Neural cell (in vitro differentiated cells): ENCODE results near the gene MED12. TPM values are rescaled to one million over a fixed set of nuclear protein-coding genes. Genes with fewer than 3 reads are reported as not detected.

Source experiments
- H2AFZ ChIP-seq: fragments of 200-600, 300-800 bp; sonication (generic), shearing (Covaris generic); 2 replicates; pipeline ENCODE4 v1.6.0; 2014; ENCODE audit warnings: low read depth, mild to moderate bottlenecking, antibody characterized with exemption, low read length, moderate library complexity
- H3F3A ChIP-seq: fragments of 200-600 bp; shearing (Covaris generic); 2 replicates; pipeline ENCODE4 v1.6.1; 2016; ENCODE audit warnings: mild to moderate bottlenecking, moderate library complexity, mixed read lengths, antibody characterized with exemption, low read length; ENCODE audit not compliant: insufficient read depth, poor library complexity, severe bottlenecking
- H3K27ac ChIP-seq: fragments of 200-600, 300-800 bp; sonication (generic), shearing (Covaris generic); 2 replicates; pipeline ENCODE4 v1.5.1; 2014; ENCODE audit warnings: mild to moderate bottlenecking, low read length, moderate library complexity
- H3K27me3 ChIP-seq: fragments of 300-800, 200-600 bp; sonication (generic), shearing (Covaris generic); 2 replicates; pipeline ENCODE4 v1.6.0; 2014; ENCODE audit warnings: mild to moderate bottlenecking, low read depth, low read length, moderate library complexity; ENCODE audit not compliant: insufficient read depth
- H3K36me3 ChIP-seq: fragments of 300-800, 200-600 bp; sonication (generic), shearing (Covaris generic); 2 replicates; pipeline ENCODE4 v1.5.1; 2014; ENCODE audit warnings: mild to moderate bottlenecking, antibody characterized with exemption, low read length, moderate library complexity; ENCODE audit not compliant: insufficient read depth
- H3K4me2 ChIP-seq: fragments of 300-800, 200-600 bp; sonication (generic), shearing (Covaris generic); 2 replicates; pipeline ENCODE4 v1.6.0; 2014; ENCODE audit warnings: mild to moderate bottlenecking, low read length
- H3K4me3 ChIP-seq: fragments of 300-800, 200-600 bp; sonication (generic), shearing (Covaris generic); 2 replicates; pipeline ENCODE4 v1.5.1; 2014; ENCODE audit warnings: mild to moderate bottlenecking, low read length, moderate library complexity
- H3K79me2 ChIP-seq: fragments of 200-600 bp; shearing (Covaris generic); replicated peaks from 2 replicates; pipeline ENCODE4 v1.6.0; 2014; ENCODE audit warnings: mild to moderate bottlenecking, low read length, moderate library complexity; ENCODE audit not compliant: insufficient read depth
- H3K9ac ChIP-seq: fragments of 300-800, 200-600 bp; sonication (generic), shearing (Covaris generic); 2 replicates; pipeline ENCODE4 v1.6.1; 2016; ENCODE audit warnings: mild to moderate bottlenecking, low read length, mixed read lengths
- H3K9me2 ChIP-seq: fragments of 200-600 bp; shearing (Covaris generic); 2 replicates; pipeline ENCODE4 v1.6.1; 2016; ENCODE audit warnings: mild to moderate bottlenecking, low read length, mixed read lengths; ENCODE audit not compliant: insufficient read depth
- H3K9me3 ChIP-seq: fragments of 200-600, 300-800 bp; sonication (generic), shearing (Covaris generic); 2 replicates; pipeline ENCODE4 v1.6.1; 2016; ENCODE audit warnings: mild to moderate bottlenecking, mixed run types, low read length, moderate library complexity, mixed read lengths
- H4K20me1 ChIP-seq: fragments of 200-600 bp; shearing (Covaris generic); 2 replicates; pipeline ENCODE4 v1.6.1; 2016; ENCODE audit warnings: mild to moderate bottlenecking, mixed run types; ENCODE audit not compliant: insufficient read depth
- CTCF ChIP-seq: fragments of 450-650 bp; IDR thresholded peaks from 2 replicates; pipeline ENCODE4 v1.5.1; 2014; ENCODE audit warnings: antibody characterized with exemption, mild to moderate bottlenecking, moderate library complexity; ENCODE audit not compliant: poor library complexity, severe bottlenecking
- EP300 ChIP-seq: fragments of 450-650 bp; conservative IDR thresholded peaks from 2 replicates; pipeline ENCODE4 v1.6.1; 2014; ENCODE audit warnings: antibody characterized with exemption, mild to moderate bottlenecking, moderate library complexity; ENCODE audit not compliant: poor library complexity, severe bottlenecking
- EZH2 ChIP-seq: fragments of 200-600, 300-800 bp; shearing (Covaris generic), sonication (generic); IDR thresholded peaks from 2 replicates; pipeline ENCODE4 v1.6.1; 2014; ENCODE audit warnings: antibody characterized with exemption, low read length, borderline replicate concordance, mild to moderate bottlenecking; ENCODE audit not compliant: insufficient read depth, poor library complexity, severe bottlenecking
- MXI1 ChIP-seq: fragments of 450-650 bp; conservative IDR thresholded peaks from 2 replicates; pipeline ENCODE4 v1.6.1; 2014; ENCODE audit warnings: antibody characterized with exemption, mild to moderate bottlenecking; ENCODE audit not compliant: poor library complexity, severe bottlenecking
- POLR2AphosphoS5 ChIP-seq: IDR thresholded peaks from 2 replicates; pipeline ENCODE4 v1.6.1; 2012
- RAD21 ChIP-seq: fragments of 450-650 bp; conservative IDR thresholded peaks from 2 replicates; pipeline ENCODE4 v1.6.1; 2014; ENCODE audit warnings: antibody characterized with exemption, mild to moderate bottlenecking, moderate library complexity
- SMC3 ChIP-seq: fragments of 450-650 bp; conservative IDR thresholded peaks from 2 replicates; pipeline ENCODE4 v1.6.1; 2014; ENCODE audit warnings: antibody characterized with exemption, mild to moderate bottlenecking, moderate library complexity; ENCODE audit not compliant: poor library complexity
- TAF1 ChIP-seq: IDR thresholded peaks from 2 replicates; pipeline ENCODE4 v1.6.1; 2012; ENCODE audit warnings: low read depth
- polyA plus RNA-seq: library from polyadenylated mRNA; depleted of rRNA; stranded (reverse); fragments of >200 nt; gene quantifications from 2 replicates; pipeline ENCODE4 v1.2.3, GENCODE V29; 2014
- TF ChIP-seq, protein P1 (sequence below): IDR thresholded peaks from 2 replicates; pipeline ENCODE4 v1.6.1; 2012; ENCODE audit warnings: borderline replicate concordance

Gene MED12
- polyA plus RNA-seq, 1 donor from 2014 or later = 5.6 TPM

DNA sequence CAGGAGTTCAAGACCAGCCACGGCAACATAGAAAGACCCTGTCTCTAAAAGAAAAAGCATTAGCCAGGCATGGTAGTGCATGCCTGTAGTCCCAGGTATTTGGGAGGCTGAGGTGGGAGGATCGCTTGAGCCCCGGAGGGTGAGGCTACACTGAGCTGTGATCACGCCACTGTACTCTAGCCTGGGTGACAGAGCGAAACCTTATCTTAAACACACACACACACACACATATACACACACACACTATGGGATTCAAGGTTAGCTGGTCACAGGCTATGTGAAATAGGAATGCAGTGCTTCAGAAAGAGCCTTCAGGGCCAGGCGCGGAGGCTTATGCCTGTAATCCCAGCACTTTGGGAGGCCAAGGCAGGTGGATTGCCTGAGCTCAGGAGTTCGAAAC is 49.7 kb downstream of the MED12 start:
- H3K9me3 ChIP-seq = no peaks in the 10 kb centered on the region
- no peak for TF ChIP-seq POLR2AphosphoS5
- TF ChIP-seq MXI1 = no peak
- TF ChIP-seq EP300 = no peak
- TF ChIP-seq SMC3 = no peak
- no peak for TF ChIP-seq TAF1
- TF ChIP-seq, protein P1, sequence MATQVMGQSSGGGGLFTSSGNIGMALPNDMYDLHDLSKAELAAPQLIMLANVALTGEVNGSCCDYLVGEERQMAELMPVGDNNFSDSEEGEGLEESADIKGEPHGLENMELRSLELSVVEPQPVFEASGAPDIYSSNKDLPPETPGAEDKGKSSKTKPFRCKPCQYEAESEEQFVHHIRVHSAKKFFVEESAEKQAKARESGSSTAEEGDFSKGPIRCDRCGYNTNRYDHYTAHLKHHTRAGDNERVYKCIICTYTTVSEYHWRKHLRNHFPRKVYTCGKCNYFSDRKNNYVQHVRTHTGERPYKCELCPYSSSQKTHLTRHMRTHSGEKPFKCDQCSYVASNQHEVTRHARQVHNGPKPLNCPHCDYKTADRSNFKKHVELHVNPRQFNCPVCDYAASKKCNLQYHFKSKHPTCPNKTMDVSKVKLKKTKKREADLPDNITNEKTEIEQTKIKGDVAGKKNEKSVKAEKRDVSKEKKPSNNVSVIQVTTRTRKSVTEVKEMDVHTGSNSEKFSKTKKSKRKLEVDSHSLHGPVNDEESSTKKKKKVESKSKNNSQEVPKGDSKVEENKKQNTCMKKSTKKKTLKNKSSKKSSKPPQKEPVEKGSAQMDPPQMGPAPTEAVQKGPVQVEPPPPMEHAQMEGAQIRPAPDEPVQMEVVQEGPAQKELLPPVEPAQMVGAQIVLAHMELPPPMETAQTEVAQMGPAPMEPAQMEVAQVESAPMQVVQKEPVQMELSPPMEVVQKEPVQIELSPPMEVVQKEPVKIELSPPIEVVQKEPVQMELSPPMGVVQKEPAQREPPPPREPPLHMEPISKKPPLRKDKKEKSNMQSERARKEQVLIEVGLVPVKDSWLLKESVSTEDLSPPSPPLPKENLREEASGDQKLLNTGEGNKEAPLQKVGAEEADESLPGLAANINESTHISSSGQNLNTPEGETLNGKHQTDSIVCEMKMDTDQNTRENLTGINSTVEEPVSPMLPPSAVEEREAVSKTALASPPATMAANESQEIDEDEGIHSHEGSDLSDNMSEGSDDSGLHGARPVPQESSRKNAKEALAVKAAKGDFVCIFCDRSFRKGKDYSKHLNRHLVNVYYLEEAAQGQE = no peak
- no peak for TF ChIP-seq CTCF
- TF ChIP-seq RAD21 = no peak
- TF ChIP-seq EZH2 = no peak

DNA sequence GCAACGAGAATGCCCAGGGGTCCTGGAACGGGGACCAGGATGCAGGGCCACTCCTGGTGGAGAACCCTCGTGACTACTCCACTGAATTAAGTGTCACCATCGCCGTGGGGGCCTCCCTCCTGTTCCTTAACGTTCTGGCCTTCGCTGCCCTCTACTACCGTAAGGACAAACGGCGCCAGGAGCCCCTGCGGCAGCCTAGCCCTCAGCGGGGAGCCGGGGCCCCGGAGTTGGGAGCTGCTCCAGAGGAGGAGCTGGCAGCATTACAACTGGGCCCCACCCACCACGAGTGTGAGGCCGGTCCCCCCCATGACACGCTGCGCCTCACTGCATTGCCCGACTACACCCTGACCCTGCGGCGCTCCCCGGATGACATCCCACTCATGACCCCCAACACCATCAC is 51.2 kb downstream of the MED12 start:
- no peak overlapping the region for H3K9ac ChIP-seq
- H3K4me3 ChIP-seq = no peak overlapping the region
- H2AFZ ChIP-seq = no peak overlapping the region
- no peaks in the 10 kb centered on the region for H4K20me1 ChIP-seq
- H3K79me2 ChIP-seq = no peaks in the 10 kb centered on the region
- H3K4me2 ChIP-seq = no peak overlapping the region
- no peaks in the 10 kb centered on the region for H3K27me3 ChIP-seq
- no peaks in the 10 kb centered on the region for H3K36me3 ChIP-seq
- H3K9me2 ChIP-seq = no peaks in the 10 kb centered on the region
- TF ChIP-seq, protein P1 = no peak
- no peak for TF ChIP-seq EZH2
- TF ChIP-seq EP300 = no peak
- no peak for TF ChIP-seq CTCF
- no peak for TF ChIP-seq SMC3
- TF ChIP-seq TAF1 = no peak
- TF ChIP-seq MXI1 = no peak
- H3F3A ChIP-seq = no peaks in the 10 kb centered on the region
- no peak overlapping the region for H3K27ac ChIP-seq
- H3K9me3 ChIP-seq = no peaks in the 10 kb centered on the region

More for the DNA sequence above, 49.7 kb downstream of the MED12 start:
- Histone ChIP-seq H3K36me3 (no peaks in the 10 kb centered on the region), H3K27me3 (no peaks in the 10 kb centered on the region), H3K9ac (no peak overlapping the region), H2AFZ (no peak overlapping the region), H3K4me3 (no peak overlapping the region), H3K79me2 (no peaks in the 10 kb centered on the region), H4K20me1 (no peaks in the 10 kb centered on the region), H3K27ac (no peak overlapping the region), H3F3A (no peaks in the 10 kb centered on the region), H3K9me2 (no peaks in the 10 kb centered on the region), H3K4me2 (no peak overlapping the region)
